Fibroblast of skin of abdomen (primary cell): ENCODE results near the gene CDC20B.
A peak's percentile ranks its signal among the peaks of the same experiment; 100 is the strongest.
"Not testable (repeated sequence)": the region's sequence is repeated elsewhere in the genome, so short reads cannot be mapped to it uniquely, and the experiment has no call there.

Experiments used
- DNase-seq: peaks from one replicate; pipeline ENCODE4 v3.0.0-alpha.2; 2013

Gene CDC20B

GRCh38 chr5:55104036-55104772 lies 68.8 kb downstream of the CDC20B start:
- no peak for DNase-seq

GRCh38 chr5:55102348-55102747 lies 70.6 kb downstream of the CDC20B start, which contains the start of gene GZMA:
Gene GZMA, plus strand, starts transcription at chr5:55102646. Its CDS starts 37 bp downstream, at chr5:55102683.
- peak; percentile 7 for DNase-seq

GRCh38 chr5:55101556-55102276 lies 71.3 kb downstream of the CDC20B start:
- no peak for DNase-seq

- not testable (repeated sequence) for DNase-seq
These were observed 71.8 kb downstream of the CDC20B start for GRCh38 chr5:55101148-55101547.

GRCh38 chr5:55096861-55097260 lies 76.1 kb downstream of the CDC20B start:
- DNase-seq, result no peak

- DNase-seq, result no peak
These were observed 76.8 kb downstream of the CDC20B start for GRCh38 chr5:55096182-55096581.

- DNase-seq, result not testable (repeated sequence)
These were observed 82.0 kb downstream of the CDC20B start for GRCh38 chr5:55091011-55091410.

GRCh38 chr5:55089301-55089700 lies 83.7 kb downstream of the CDC20B start:
- not testable (repeated sequence) for DNase-seq

- DNase-seq, result no peak
These were observed 91.4 kb downstream of the CDC20B start for GRCh38 chr5:55081541-55081940.

- no peak for DNase-seq
These were observed 99.8 kb downstream of the CDC20B start for GRCh38 chr5:55073211-55073610.

- DNase-seq, result no peak
These were observed 100.3 kb downstream of the CDC20B start for GRCh38 chr5:55072666-55073065.

- no peak for DNase-seq
These were observed 101.6 kb downstream of the CDC20B start for GRCh38 chr5:55071413-55071812.

- no peak for DNase-seq
These were observed 102.0 kb downstream of the CDC20B start for GRCh38 chr5:55070968-55071367.

- DNase-seq, result no peak
These were observed 106.7 kb downstream of the CDC20B start for GRCh38 chr5:55066277-55066676.

- DNase-seq, result no peak
These were observed 108.5 kb downstream of the CDC20B start for GRCh38 chr5:55064523-55064922.

- DNase-seq, result peak; percentile 25
These were observed 109.1 kb downstream of the CDC20B start for GRCh38 chr5:55063899-55064298.

GRCh38 chr5:55063220-55063863 lies 109.6 kb downstream of the CDC20B start:
- peak; percentile 75 for DNase-seq
